WI38 (cell line): ENCODE data around the gene SAMD4B.
"Not testable (repeated sequence)": the region's sequence is repeated elsewhere in the genome, so short reads cannot be mapped to it uniquely, and the experiment has no call there.

ENCODE experiments used
- H3K4me3 ChIP-seq: 2 replicates; pipeline ENCODE4 v1.5.1; 2011; ENCODE audit warnings: low read depth, mild to moderate bottlenecking, control low read depth, low read length
- CTCF ChIP-seq: IDR thresholded peaks from 2 replicates; pipeline ENCODE4 v1.5.1; 2012; ENCODE audit warnings: low read depth, mild to moderate bottlenecking, control low read depth, low read length

The SAMD4B gene

GRCh38 chr19:39329948-39330347 is 12.3 kb upstream of the SAMD4B start:
- no peak overlapping the region for H3K4me3 ChIP-seq
- no peak for TF ChIP-seq CTCF

DNA sequence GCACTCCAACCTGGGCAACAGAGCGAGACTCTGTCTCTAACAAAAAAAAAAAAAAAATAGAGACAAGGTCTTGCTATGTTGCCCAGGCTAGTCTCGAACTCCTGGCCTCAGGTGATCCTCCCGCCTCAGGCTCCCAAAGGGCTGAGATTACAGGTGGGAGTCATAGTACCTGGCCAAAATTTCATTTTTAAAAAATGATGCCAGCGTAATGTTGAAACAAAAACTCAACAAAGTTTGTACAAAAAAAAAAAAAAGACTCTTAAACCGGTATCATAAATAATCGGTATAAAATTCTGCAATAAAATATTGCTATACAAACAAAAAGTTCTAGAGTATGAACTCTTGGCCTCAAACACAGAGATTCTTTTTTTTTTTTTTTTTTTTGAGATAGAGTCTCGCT is 9.9 kb upstream of the SAMD4B start:
- no peak overlapping the region for H3K4me3 ChIP-seq
- TF ChIP-seq CTCF = no peak

DNA sequence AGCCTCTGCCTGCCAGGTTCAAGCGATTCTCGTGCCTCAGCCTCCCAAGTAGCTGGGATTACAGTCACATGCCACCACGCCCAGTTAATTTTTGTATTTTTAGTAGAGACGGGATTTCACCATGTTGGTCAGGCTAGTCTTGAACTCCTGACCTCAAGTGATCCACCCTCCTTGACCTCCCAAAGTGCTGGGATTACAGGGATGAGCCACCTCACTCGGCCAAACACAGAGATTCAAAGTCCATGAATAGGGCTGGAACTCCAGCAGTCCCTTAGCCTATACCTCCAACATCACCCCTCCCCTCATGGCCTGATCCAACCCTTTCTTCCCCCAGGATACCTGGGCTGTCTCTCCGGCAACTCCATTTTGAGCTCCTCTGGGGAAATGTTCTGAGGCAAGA is 9.5 kb upstream of the SAMD4B start:
- not testable (repeated sequence) for H3K4me3 ChIP-seq

GRCh38 chr19:39333507-39333906 is 8.7 kb upstream of the SAMD4B start:
- no peak overlapping the region for H3K4me3 ChIP-seq
- no peak for TF ChIP-seq CTCF

GRCh38 chr19:39334444-39334976 is 7.7 kb upstream of the SAMD4B start:
- H3K4me3 ChIP-seq = no peak overlapping the region
- no peak for TF ChIP-seq CTCF

GRCh38 chr19:39335168-39335548 is 7.1 kb upstream of the SAMD4B start:
- H3K4me3 ChIP-seq = peak overlapping the region; percentile 34
- TF ChIP-seq CTCF = no peak

DNA sequence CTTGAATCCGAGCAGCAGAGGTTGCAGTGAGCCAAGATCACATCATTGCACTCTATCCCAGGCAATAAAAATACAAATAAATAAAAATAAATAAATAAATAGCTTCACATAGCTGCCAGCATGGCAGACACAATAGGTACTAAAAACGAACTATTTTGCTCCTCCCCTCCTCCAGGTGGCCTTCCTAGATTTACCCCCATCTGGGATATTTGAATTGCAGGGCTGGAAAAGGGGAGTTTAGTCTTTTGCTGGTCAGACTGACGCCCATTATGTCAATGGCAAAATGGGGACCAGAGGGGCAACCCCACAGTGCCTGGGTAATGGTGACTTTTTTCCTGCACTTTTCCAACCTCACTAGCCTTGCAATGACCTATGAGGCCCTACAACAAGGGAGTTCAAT is 5.7 kb upstream of the SAMD4B start:
- no peak overlapping the region for H3K4me3 ChIP-seq
- TF ChIP-seq CTCF = no peak

GRCh38 chr19:39339674-39340073 is 2.5 kb upstream of the SAMD4B start:
- TF ChIP-seq CTCF = no peak
- no peak overlapping the region for H3K4me3 ChIP-seq

DNA sequence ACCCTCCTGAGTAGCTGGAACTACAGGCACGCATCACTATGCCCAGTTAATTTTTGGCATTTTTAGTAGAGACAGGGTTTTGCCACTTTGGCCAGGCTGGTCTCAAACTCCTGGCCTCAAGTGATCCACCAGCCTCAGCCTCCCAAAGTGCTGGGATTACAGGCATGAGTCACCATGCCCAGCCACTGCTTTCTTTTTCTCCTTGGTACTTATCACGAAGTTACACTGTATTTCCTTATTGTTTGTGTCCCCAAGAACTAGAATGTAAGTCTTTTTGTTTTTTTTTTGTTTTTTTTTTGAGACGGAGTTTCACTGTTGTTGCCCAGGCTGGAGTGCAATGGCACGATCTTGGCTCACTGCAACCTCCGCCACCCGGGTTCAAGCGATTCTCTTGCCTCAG is 2.1 kb upstream of the SAMD4B start:
- H3K4me3 ChIP-seq = not testable (repeated sequence)
